ENCODE measurements around the gene PDE11A. TPM values are rescaled to one million over a fixed set of nuclear protein-coding genes. Genes with fewer than 3 reads are reported as not detected.

The PDE11A gene
- total RNA-seq, 1 experiment from 2014 or later = 0.61 TPM

- no peak overlapping the region for H3K4me2 ChIP-seq (ENCODE audit: low read length)
- no peak for ATAC-seq
- no peak for DNase-seq (ENCODE audit: low read depth, low spot score)
- no peak overlapping the region for H3K4me3 ChIP-seq (replicated peaks in 1 of 2; ENCODE audit: low read depth in 1 of 2, low read length in 2 of 2)
- no peaks in the 10 kb centered on the region for H3K9me3 ChIP-seq (ENCODE audit: control insufficient read depth in 1 of 2, insufficient read depth in 1 of 2, low read depth in 1 of 2, low read length in 2 of 2)
- peaks cover 16% of the 10 kb centered on the region for H3K27me3 ChIP-seq (ENCODE audit: insufficient read depth, low read length)
- H2AFZ ChIP-seq (ENCODE audit: low read depth, low read length, poor library complexity, severe bottlenecking) = no peak overlapping the region
- ChIA-PET CTCF (no interaction called here), POLR2A (no interaction called here), RAD21 (ENCODE audit: low non-redundant PET in 1 of 2, low total read pairs in 2 of 2, uncharacterized antibody in 2 of 2, unreplicated experiment in 2 of 2) (no interaction called here)
- intact Hi-C loops (cut with micrococcal nuclease) = no loop called here
- TF ChIP-seq CEBPB (IDR thresholded peaks at IDR 0.05; ENCODE audit: low read depth) = no peak
- TF ChIP-seq ELF1 (IDR thresholded peaks at IDR 0.05; ENCODE audit: borderline replicate concordance, low read depth) = no peak
- no peak for TF ChIP-seq CBX3 (IDR thresholded peaks at IDR 0.05; ENCODE audit: low read depth)
- TF ChIP-seq TCF7L2 (IDR thresholded peaks at IDR 0.05; ENCODE audit: borderline replicate concordance, extremely low read depth, insufficient read depth, insufficient read length) = no peak
- TF ChIP-seq POLR2AphosphoS5 (IDR thresholded peaks at IDR 0.05; ENCODE audit: low read depth, low read length) = no peak
- no peak for TF ChIP-seq REST (IDR thresholded peaks at IDR 0.05; ENCODE audit: low read depth)
- TF ChIP-seq ZBTB33 (IDR thresholded peaks at IDR 0.05; ENCODE audit: extremely low read depth, insufficient replicate concordance, low read length) = no peak
- TF ChIP-seq MAX (IDR thresholded peaks at IDR 0.05) = no peak
- no peak for TF ChIP-seq FOSL1 (IDR thresholded peaks at IDR 0.05; ENCODE audit: low read depth)
- TF ChIP-seq SRF (IDR thresholded peaks at IDR 0.05; ENCODE audit: low read depth) = no peak
- TF ChIP-seq POLR2A (IDR thresholded peaks at IDR 0.05; ENCODE audit: borderline replicate concordance, extremely low read depth, insufficient read depth, insufficient read length) = no peak
- no peak for TF ChIP-seq ATF3 (IDR thresholded peaks at IDR 0.05)
- TF ChIP-seq EZH2phosphoT487 (IDR thresholded peaks at IDR 0.05; ENCODE audit: borderline replicate concordance) = no peak
- no peak for TF ChIP-seq YY1 (IDR thresholded peaks at IDR 0.05; ENCODE audit: extremely low read depth, insufficient replicate concordance, low read depth, low read length)
- no peak for TF ChIP-seq CTCF (IDR thresholded peaks at IDR 0.05 in 2 of 3, conservative IDR thresholded peaks at IDR 0.05 in 1 of 3; ENCODE audit: borderline replicate concordance in 1 of 3, insufficient read depth in 1 of 3, low read depth in 2 of 3, low read length in 2 of 3)
- no peak for TF ChIP-seq EGR1 (IDR thresholded peaks at IDR 0.05; ENCODE audit: low read depth)
- no peak for TF ChIP-seq EZH2 (IDR thresholded peaks at IDR 0.05)
- TF ChIP-seq ZFX (IDR thresholded peaks at IDR 0.05) = no peak
- no peak for TF ChIP-seq RAD21 (IDR thresholded peaks at IDR 0.05; ENCODE audit: low read depth)
- BruUV-seq (replicated peaks) = no TSS peak
- H3K9ac ChIP-seq (ENCODE audit: low read length) = no peak overlapping the region
- no peaks in the 10 kb centered on the region for H3K4me1 ChIP-seq (ENCODE audit: control insufficient read depth in 1 of 2, insufficient read depth in 2 of 2, low read length in 2 of 2)
- H3K27ac ChIP-seq (ENCODE audit: low read depth, low read length) = no peak overlapping the region
- H4K20me1 ChIP-seq (ENCODE audit: insufficient read depth) = no peaks in the 10 kb centered on the region
- no peaks in the 10 kb centered on the region for H3K36me3 ChIP-seq (ENCODE audit: control insufficient read depth in 1 of 2, insufficient read depth in 2 of 2, low read length in 2 of 2)
- no peaks in the 10 kb centered on the region for H3K79me2 ChIP-seq (ENCODE audit: insufficient read depth, low read length)
- H3K9me2 ChIP-seq (ENCODE audit: insufficient read depth) = no peaks in the 10 kb centered on the region
Observed at GRCh38 chr2:177705511-177706173, 366.9 kb downstream of the PDE11A start.
